IMR-90 (cell line): ENCODE measurements around the gene GLRA3. TPM values are rescaled to one million over a fixed set of nuclear protein-coding genes. Genes with fewer than 3 reads are reported as not detected.

ENCODE experiments used
- ATAC-seq: fragments of 200-7000 bp; cut with Tn5 transposase; 2 replicates; pipeline ENCODE4 v1.9.1; 2020; ENCODE audit warnings: low read depth, mild to moderate bottlenecking, moderate library complexity
- BruUV-seq: library from RNA; stranded (reverse); fragments of 400-500 nt; replicated peaks from 2 replicates; lab custom pipeline; 2021; lab: Mats Ljungman, UMichigan
- CTCF ChIA-PET: fragments of 300-600 bp; formaldehyde crosslinking; extraction: SDS; loops from one replicate; lab custom pipeline; 2021; ENCODE audit warnings: antibody characterized with exemption; lab: Yijun Ruan, JAX
- POLR2A ChIA-PET: fragments of 300-600 bp; sonication (Branson Sonifier 250); formaldehyde crosslinking; loops from one replicate; lab custom pipeline; 2022; ENCODE audit warnings: antibody characterized with exemption; ENCODE audit not compliant: unreplicated experiment; lab: Charles Lee
- DNase-seq: peaks from one replicate; pipeline ENCODE4 v3.0.0; 2013
- H2AFZ ChIP-seq: replicated peaks from 2 replicates; pipeline ENCODE3; 2013; ENCODE audit warnings: low read length, mild to moderate bottlenecking; ENCODE audit not compliant: poor library complexity
- H2AK5ac ChIP-seq: 2 replicates; pipeline ENCODE4 v1.6.1; 2013; ENCODE audit warnings: low read depth, low read length, inconsistent platforms
- H2AK9ac ChIP-seq: replicated peaks from 2 replicates; pipeline ENCODE3; 2013; ENCODE audit warnings: mild to moderate bottlenecking, low read depth, low read length, moderate library complexity; ENCODE audit not compliant: poor library complexity
- H2BK120ac ChIP-seq: 2 replicates; pipeline ENCODE4 v1.6.1; 2013; ENCODE audit warnings: low read depth, low read length, inconsistent platforms
- H2BK15ac ChIP-seq: 3 replicates; pipeline ENCODE4 v1.6.1; 2013; ENCODE audit warnings: low read depth, low read length, inconsistent platforms
- H2BK20ac ChIP-seq: 2 replicates; pipeline ENCODE4 v1.6.1; 2013; ENCODE audit warnings: low read depth, mild to moderate bottlenecking, inconsistent platforms, low read length, moderate library complexity
- H2BK5ac ChIP-seq: 2 replicates; pipeline ENCODE4 v1.6.1; 2013; ENCODE audit warnings: mild to moderate bottlenecking, low read depth, low read length, inconsistent platforms; ENCODE audit not compliant: poor library complexity, severe bottlenecking
- H3K14ac ChIP-seq: replicated peaks from 2 replicates; pipeline ENCODE4 v1.6.1; 2013; ENCODE audit warnings: low read depth, low read length, inconsistent platforms
- H3K18ac ChIP-seq: 2 replicates; pipeline ENCODE4 v1.6.1; 2013; ENCODE audit warnings: low read depth, low read length, control low read depth
- H3K23ac ChIP-seq: 2 replicates; pipeline ENCODE4 v1.6.1; 2013; ENCODE audit warnings: low read depth, low read length, inconsistent platforms
- H3K27ac ChIP-seq: 2 replicates; pipeline ENCODE4 v1.5.1; 2013; ENCODE audit warnings: mild to moderate bottlenecking, control low read depth, low read length; ENCODE audit not compliant: insufficient read depth
- H3K27me3 ChIP-seq: 2 replicates; pipeline ENCODE4 v1.6.1; 2013; ENCODE audit warnings: low read length; ENCODE audit not compliant: control insufficient read depth, insufficient read depth
- H3K36me3 ChIP-seq: 2 replicates; pipeline ENCODE4 v1.6.1; 2013; ENCODE audit warnings: low read length, mixed read lengths; ENCODE audit not compliant: control insufficient read depth, insufficient read depth
- H3K4ac ChIP-seq: 2 replicates; pipeline ENCODE4 v1.6.1; 2013; ENCODE audit warnings: low read depth, low read length, inconsistent platforms
- H3K4me1 ChIP-seq: 2 replicates; pipeline ENCODE4 v1.6.1; 2013; ENCODE audit warnings: low read length, mixed read lengths; ENCODE audit not compliant: control insufficient read depth, insufficient read depth
- H3K4me2 ChIP-seq: 2 replicates; pipeline ENCODE4 v1.6.1; 2013; ENCODE audit warnings: low read depth, mild to moderate bottlenecking, control low read depth, low read length, moderate library complexity
- H3K4me3 ChIP-seq: 2 replicates; pipeline ENCODE4 v1.5.1; 2013; ENCODE audit warnings: low read depth, mild to moderate bottlenecking, control low read depth, low read length, moderate library complexity; ENCODE audit not compliant: insufficient read depth
- H3K56ac ChIP-seq: 2 replicates; pipeline ENCODE4 v1.6.1; 2013; ENCODE audit warnings: low read length, inconsistent platforms; ENCODE audit not compliant: insufficient read depth; ENCODE audit errors: extremely low read depth
- H3K79me1 ChIP-seq, 2 experiments: 2 replicates each; pipeline ENCODE4 v1.6.1; 2013; ENCODE audit warnings: low read length in 2 of 2, inconsistent platforms in 1 of 2, low read depth in 1 of 2
- H3K9ac ChIP-seq: 2 replicates; pipeline ENCODE4 v1.6.1; 2013; ENCODE audit warnings: low read depth, low read length, control low read depth
- H3K9me1 ChIP-seq: 2 replicates; pipeline ENCODE4 v1.6.1; 2013; ENCODE audit warnings: low read length, inconsistent platforms; ENCODE audit not compliant: insufficient read depth
- H3K9me3 ChIP-seq: 2 replicates; pipeline ENCODE4 v1.6.1; 2013; ENCODE audit warnings: low read length; ENCODE audit not compliant: control insufficient read depth, insufficient read depth
- H4K20me1 ChIP-seq: 2 replicates; pipeline ENCODE4 v1.6.1; 2013; ENCODE audit warnings: low read length, inconsistent platforms; ENCODE audit not compliant: insufficient read depth
- H4K5ac ChIP-seq: 2 replicates; pipeline ENCODE4 v1.6.1; 2013; ENCODE audit warnings: mild to moderate bottlenecking, low read depth, low read length, control low read depth
- H4K8ac ChIP-seq, 2 experiments: 2 replicates each; pipeline ENCODE4 v1.6.1; 2013; ENCODE audit warnings: low read depth in 2 of 2, low read length in 2 of 2, control low read depth in 1 of 2, inconsistent platforms in 1 of 2
- H4K91ac ChIP-seq: 2 replicates; pipeline ENCODE4 v1.6.1; 2013; ENCODE audit warnings: low read depth, low read length, inconsistent platforms; ENCODE audit not compliant: insufficient read depth
- BHLHE40 ChIP-seq: fragments of 150-350 bp; IDR thresholded peaks from 2 replicates; pipeline ENCODE4 v1.6.1; 2016; ENCODE audit warnings: mild to moderate bottlenecking, low read depth, low read length
- CEBPB ChIP-seq: IDR thresholded peaks from 2 replicates; pipeline ENCODE4 v1.6.1; 2012; ENCODE audit warnings: low read depth, low read length, improper control_type of control experiment
- CHD1 ChIP-seq: IDR thresholded peaks from 2 replicates; pipeline ENCODE4 v1.6.1; 2012; ENCODE audit warnings: low read depth, low read length, improper control_type of control experiment
- FOS ChIP-seq: fragments of 150-350 bp; IDR thresholded peaks from 2 replicates; pipeline ENCODE4 v1.6.1; 2016; ENCODE audit warnings: low read depth, low read length
- MAFK ChIP-seq: IDR thresholded peaks from 2 replicates; pipeline ENCODE4 v1.6.1; 2012; ENCODE audit warnings: low read depth, low read length, improper control_type of control experiment
- MAZ ChIP-seq: IDR thresholded peaks from 2 replicates; pipeline ENCODE4 v1.6.1; 2012; ENCODE audit warnings: low read depth, mild to moderate bottlenecking, low read length, improper control_type of control experiment, moderate library complexity, borderline replicate concordance
- MXI1 ChIP-seq: IDR thresholded peaks from 2 replicates; pipeline ENCODE4 v1.6.1; 2012; ENCODE audit warnings: low read depth, mild to moderate bottlenecking, low read length, moderate library complexity, borderline replicate concordance
- NFE2L2 ChIP-seq: fragments of 150-350 bp; IDR thresholded peaks from 2 replicates; pipeline ENCODE4 v1.6.1; 2016; ENCODE audit warnings: low read depth, mild to moderate bottlenecking, low read length
- POLR2A ChIP-seq: IDR thresholded peaks from 2 replicates; pipeline ENCODE4 v1.6.1; 2012; ENCODE audit warnings: mild to moderate bottlenecking, low read depth, low read length
- RAD21 ChIP-seq: IDR thresholded peaks from 2 replicates; pipeline ENCODE4 v1.6.1; 2012; ENCODE audit warnings: low read length, improper control_type of control experiment
- RCOR1 ChIP-seq: IDR thresholded peaks from 2 replicates; pipeline ENCODE4 v1.6.1; 2012; ENCODE audit warnings: mild to moderate bottlenecking, low read length, improper control_type of control experiment; ENCODE audit not compliant: insufficient replicate concordance
- RFX5 ChIP-seq: IDR thresholded peaks from 2 replicates; pipeline ENCODE4 v1.8.0; 2012; ENCODE audit warnings: low read depth, mild to moderate bottlenecking, low read length, moderate library complexity
- SMC3 ChIP-seq: fragments of 150-350 bp; IDR thresholded peaks from 2 replicates; pipeline ENCODE4 v1.6.1; 2016; ENCODE audit warnings: low read depth, mild to moderate bottlenecking, antibody characterized with exemption, low read length, moderate library complexity
- WGBS, 2 experiments: methylation state at CpG; one replicate each; pipeline versions ENCODE4 v1.1.5 to v1.1.7; 2013; ENCODE audit warnings: missing lambda C conversion rate in 2 of 2; ENCODE audit not compliant: insufficient read length in 1 of 2; ENCODE audit errors: extremely low coverage in 2 of 2; 5-methylcytosine and 5-hydroxymethylcytosine counted together
- dilution Hi-C: fragments of 300-500 bp; cut with HindIII; formaldehyde crosslinking; loops from one replicate; pipeline ENCODE4 v1.14.3; 2018; ENCODE audit warnings: low sequenced_read_pairs; ENCODE audit not compliant: unreplicated experiment
- in situ Hi-C: fragments of 300-500 bp; cut with MboI; formaldehyde crosslinking; loops from 3 replicates; pipeline ENCODE4 v1.14.3; 2019; ENCODE audit warnings: low sequenced_read_pairs, inconsistent platforms, mixed read lengths
- intact Hi-C: fragments of 100-400 bp; cut with micrococcal nuclease; formaldehyde crosslinking; loops from 2 replicates; pipeline ENCODE4 v1.10.0; 2022
- polyA plus RNA-seq, 3 experiments: library from polyadenylated mRNA; depleted of rRNA; stranded (reverse); fragments of >200 nt; gene quantifications; 2 replicates each; pipeline ENCODE4 v1.2.3, GENCODE V29; 2012; ENCODE audit warnings: low replicate concordance in 1 of 3
- total RNA-seq: library from RNA; depleted of rRNA; stranded (reverse); fragments of >200 nt; gene quantifications from 2 replicates; pipeline ENCODE4 v1.2.3, GENCODE V29; 2012
- TF ChIP-seq, protein P1 (sequence below): conservative IDR thresholded peaks from 2 replicates; pipeline ENCODE4 v1.5.1; 2012; ENCODE audit warnings: mild to moderate bottlenecking, low read depth, low read length, improper control_type of control experiment
- TF ChIP-seq, protein P2 (sequence below): fragments of 150-350 bp; IDR thresholded peaks from 2 replicates; pipeline ENCODE4 v1.6.1; 2016; ENCODE audit warnings: low read depth, mild to moderate bottlenecking, low read length, moderate library complexity, borderline replicate concordance
- TF ChIP-seq, protein P3 (sequence below): fragments of 150-350 bp; IDR thresholded peaks from 2 replicates; pipeline ENCODE4 v1.6.1; 2017; ENCODE audit warnings: mild to moderate bottlenecking, antibody characterized with exemption, low read length, low read depth

Gene GLRA3
- total and polyA plus RNA-seq, 2 of the 4 experiments (the other 2 are of a cell fraction): not detected

DNA sequence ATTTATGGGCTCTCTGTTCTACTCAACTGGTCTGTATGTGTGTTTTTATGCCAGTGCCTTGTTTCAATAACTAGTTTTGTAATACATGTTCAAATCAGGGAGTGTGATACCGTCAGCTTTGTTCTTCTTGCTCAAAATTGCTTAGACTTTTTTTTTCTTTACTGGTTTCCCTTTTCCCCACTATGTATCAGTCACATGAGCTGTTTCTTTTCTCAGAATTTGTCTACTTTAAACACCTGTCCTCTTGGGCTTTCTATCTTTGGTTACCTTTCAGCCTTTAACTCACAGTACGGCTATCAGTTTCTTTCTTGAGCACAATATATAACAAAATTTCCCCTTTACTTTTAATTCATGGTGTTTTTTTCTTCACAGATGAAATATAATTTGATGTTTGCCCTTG is 5.4 kb upstream of the GLRA3 start:
- intact Hi-C loops: loop anchor here (10.0 kb wide), 1 partner anchor 310 kb away; no protein-coding TSS in a partner anchor
- CTCF ChIA-PET: interaction anchor here (0.6 kb wide), 1 partner anchor 314 kb away, joined by 3 read pairs; no protein-coding TSS in a partner anchor

More for the DNA sequence above, 5.4 kb upstream of the GLRA3 start:
- Histone ChIP-seq H3K36me3 (no peaks in the 10 kb centered on the region), H2AK9ac (no peak overlapping the region), H3K9ac (no peak overlapping the region), H2AFZ (no peak overlapping the region), H3K4me2 (no peak overlapping the region), H2BK20ac (no peak overlapping the region), H3K4ac (no peak overlapping the region), H4K20me1 (no peaks in the 10 kb centered on the region), H2BK15ac (no peak overlapping the region), H3K9me3 (peaks cover 3% of the 10 kb centered on the region; the same call in 1 of the 2 replicates), H4K91ac (no peak overlapping the region), H4K5ac (no peak overlapping the region), H3K27me3 (no peaks in the 10 kb centered on the region), H3K4me1 (no peaks in the 10 kb centered on the region), H3K27ac (no peak overlapping the region), H4K8ac (no peak overlapping the region), H3K56ac (no peak overlapping the region), H3K9me1 (no peaks in the 10 kb centered on the region), H2BK5ac (no peak overlapping the region), H2AK5ac (no peak overlapping the region), H2BK120ac (no peak overlapping the region), H3K14ac (no peak overlapping the region), H3K79me1 (no peaks in the 10 kb centered on the region), H3K18ac (no peak overlapping the region), H3K23ac (no peak overlapping the region), H3K4me3 (no peak overlapping the region)
- DNase-seq: no peak
- in situ Hi-C loops (no loop called here), dilution Hi-C loops (no loop called here)
- WGBS, 2 experiments: no CpG with 5 or more reads among the region's 2 CpGs
- POLR2A ChIA-PET: no interaction called here
- TF ChIP-seq RCOR1 (no peak), RAD21 (no peak), POLR2A (no peak), FOS (no peak), MXI1 (no peak), MAZ (no peak), MAFK (no peak), RFX5 (no peak), BHLHE40 (no peak), NFE2L2 (no peak), SMC3 (no peak), CHD1 (no peak), CEBPB (no peak)
- TF ChIP-seq, protein P1, sequence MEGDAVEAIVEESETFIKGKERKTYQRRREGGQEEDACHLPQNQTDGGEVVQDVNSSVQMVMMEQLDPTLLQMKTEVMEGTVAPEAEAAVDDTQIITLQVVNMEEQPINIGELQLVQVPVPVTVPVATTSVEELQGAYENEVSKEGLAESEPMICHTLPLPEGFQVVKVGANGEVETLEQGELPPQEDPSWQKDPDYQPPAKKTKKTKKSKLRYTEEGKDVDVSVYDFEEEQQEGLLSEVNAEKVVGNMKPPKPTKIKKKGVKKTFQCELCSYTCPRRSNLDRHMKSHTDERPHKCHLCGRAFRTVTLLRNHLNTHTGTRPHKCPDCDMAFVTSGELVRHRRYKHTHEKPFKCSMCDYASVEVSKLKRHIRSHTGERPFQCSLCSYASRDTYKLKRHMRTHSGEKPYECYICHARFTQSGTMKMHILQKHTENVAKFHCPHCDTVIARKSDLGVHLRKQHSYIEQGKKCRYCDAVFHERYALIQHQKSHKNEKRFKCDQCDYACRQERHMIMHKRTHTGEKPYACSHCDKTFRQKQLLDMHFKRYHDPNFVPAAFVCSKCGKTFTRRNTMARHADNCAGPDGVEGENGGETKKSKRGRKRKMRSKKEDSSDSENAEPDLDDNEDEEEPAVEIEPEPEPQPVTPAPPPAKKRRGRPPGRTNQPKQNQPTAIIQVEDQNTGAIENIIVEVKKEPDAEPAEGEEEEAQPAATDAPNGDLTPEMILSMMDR: no peak
- TF ChIP-seq, protein P2, sequence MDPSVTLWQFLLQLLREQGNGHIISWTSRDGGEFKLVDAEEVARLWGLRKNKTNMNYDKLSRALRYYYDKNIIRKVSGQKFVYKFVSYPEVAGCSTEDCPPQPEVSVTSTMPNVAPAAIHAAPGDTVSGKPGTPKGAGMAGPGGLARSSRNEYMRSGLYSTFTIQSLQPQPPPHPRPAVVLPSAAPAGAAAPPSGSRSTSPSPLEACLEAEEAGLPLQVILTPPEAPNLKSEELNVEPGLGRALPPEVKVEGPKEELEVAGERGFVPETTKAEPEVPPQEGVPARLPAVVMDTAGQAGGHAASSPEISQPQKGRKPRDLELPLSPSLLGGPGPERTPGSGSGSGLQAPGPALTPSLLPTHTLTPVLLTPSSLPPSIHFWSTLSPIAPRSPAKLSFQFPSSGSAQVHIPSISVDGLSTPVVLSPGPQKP: no peak
- TF ChIP-seq, protein P3, sequence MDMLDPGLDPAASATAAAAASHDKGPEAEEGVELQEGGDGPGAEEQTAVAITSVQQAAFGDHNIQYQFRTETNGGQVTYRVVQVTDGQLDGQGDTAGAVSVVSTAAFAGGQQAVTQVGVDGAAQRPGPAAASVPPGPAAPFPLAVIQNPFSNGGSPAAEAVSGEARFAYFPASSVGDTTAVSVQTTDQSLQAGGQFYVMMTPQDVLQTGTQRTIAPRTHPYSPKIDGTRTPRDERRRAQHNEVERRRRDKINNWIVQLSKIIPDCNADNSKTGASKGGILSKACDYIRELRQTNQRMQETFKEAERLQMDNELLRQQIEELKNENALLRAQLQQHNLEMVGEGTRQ: no peak
- no peak for ATAC-seq
- BruUV-seq: no TSS peak
